HepG2 (cell line): ENCODE data around the gene IRS1. TPM values are rescaled to one million over a fixed set of nuclear protein-coding genes. Genes with fewer than 3 reads are reported as not detected.

ENCODE experiments used
- ARNTL ChIP-seq: sonication (generic); formaldehyde crosslinking; IDR thresholded peaks from 2 replicates; pipeline ENCODE4 v1.4.0; 2020; ENCODE audit warnings: mild to moderate bottlenecking, missing genetic modification reagents
- ATF1 ChIP-seq: IDR thresholded peaks from 2 replicates; pipeline ENCODE4 v1.6.1; 2016; ENCODE audit warnings: mild to moderate bottlenecking, control low read depth
- LCORL ChIP-seq, 2 experiments: fragments of 450-650 bp in 1 of 2; sonication (generic) in 1 of 2; formaldehyde crosslinking in 1 of 2; IDR thresholded peaks; 2 replicates each; pipeline versions ENCODE4 v1.5.0 to v1.6.1; 2017 to 2020; ENCODE audit warnings: antibody characterized with exemption in 1 of 2, missing genetic modification reagents in 1 of 2
- NFATC3 ChIP-seq: sonication (generic); formaldehyde crosslinking; IDR thresholded peaks from 2 replicates; pipeline ENCODE4 v1.5.1; 2020; ENCODE audit warnings: mild to moderate bottlenecking, missing genetic modification reagents
- ZMAT3 ChIP-seq: sonication (generic); formaldehyde crosslinking; conservative IDR thresholded peaks from 2 replicates; pipeline ENCODE4 v1.7.0; 2021; ENCODE audit warnings: missing genetic modification reagents
- ZNF337 ChIP-seq: sonication (generic); formaldehyde crosslinking; IDR thresholded peaks from 2 replicates; pipeline ENCODE4 v1.5.1; 2020; ENCODE audit warnings: missing genetic modification reagents, low read depth, mild to moderate bottlenecking, borderline replicate concordance
- polyA plus RNA-seq, 8 experiments: library from polyadenylated mRNA; depleted of rRNA in 3 of 8; stranded (reverse) in 7 of 8; unstranded in 1 of 8; fragments of >200 nt; fragmentation: Illumina TruSeq in 4 of 8; extraction: Trizol in 4 of 8; gene quantifications; 2 replicates each; pipeline versions ENCODE4 v1.2.1 to v1.2.3, GENCODE V29; 2011 to 2016; ENCODE audit warnings: low read depth in 4 of 8, missing spikeins in 1 of 8, mixed read lengths in 1 of 8; ENCODE audit not compliant: insufficient read depth in 1 of 8
- total RNA-seq, 5 experiments: library from RNA; depleted of rRNA; stranded (reverse); fragments of >200 nt; fragmentation: Illumina TruSeq; extraction: Trizol; gene quantifications; 2 replicates each; pipeline ENCODE4 v1.2.3, GENCODE V29; 2016; ENCODE audit warnings: low read depth in 1 of 5
- TF ChIP-seq, protein P1 (sequence below): sonication (generic); formaldehyde crosslinking; conservative IDR thresholded peaks from 2 replicates; pipeline ENCODE4 v1.8.0; 2022; ENCODE audit warnings: missing genetic modification reagents
- TF ChIP-seq, protein P2 (sequence below): sonication (generic); formaldehyde crosslinking; IDR thresholded peaks from 2 replicates; pipeline ENCODE4 v1.4.0; 2020; ENCODE audit warnings: missing genetic modification reagents
- TF ChIP-seq, protein P3 (sequence below): IDR thresholded peaks from 2 replicates; pipeline ENCODE4 v1.6.1; 2016; ENCODE audit warnings: mild to moderate bottlenecking, missing biosample characterization, missing genetic modification reagents
- TF ChIP-seq, protein P4 (sequence below): sonication (generic); formaldehyde crosslinking; conservative IDR thresholded peaks from 2 replicates; pipeline ENCODE4 v1.4.0; 2020; ENCODE audit warnings: mild to moderate bottlenecking, missing genetic modification reagents, moderate library complexity
- TF ChIP-seq, protein P5 (sequence below): sonication (generic); formaldehyde crosslinking; IDR thresholded peaks from 2 replicates; pipeline ENCODE4 v1.5.0; 2020; ENCODE audit warnings: mild to moderate bottlenecking, missing genetic modification reagents, borderline replicate concordance

IRS1 gene
- total and polyA plus RNA-seq, 2 of the 13 experiments (the other 11 are each of a cell fraction or from before 2014, with no cell fraction given): 8.7 to 9.0 TPM

DNA sequence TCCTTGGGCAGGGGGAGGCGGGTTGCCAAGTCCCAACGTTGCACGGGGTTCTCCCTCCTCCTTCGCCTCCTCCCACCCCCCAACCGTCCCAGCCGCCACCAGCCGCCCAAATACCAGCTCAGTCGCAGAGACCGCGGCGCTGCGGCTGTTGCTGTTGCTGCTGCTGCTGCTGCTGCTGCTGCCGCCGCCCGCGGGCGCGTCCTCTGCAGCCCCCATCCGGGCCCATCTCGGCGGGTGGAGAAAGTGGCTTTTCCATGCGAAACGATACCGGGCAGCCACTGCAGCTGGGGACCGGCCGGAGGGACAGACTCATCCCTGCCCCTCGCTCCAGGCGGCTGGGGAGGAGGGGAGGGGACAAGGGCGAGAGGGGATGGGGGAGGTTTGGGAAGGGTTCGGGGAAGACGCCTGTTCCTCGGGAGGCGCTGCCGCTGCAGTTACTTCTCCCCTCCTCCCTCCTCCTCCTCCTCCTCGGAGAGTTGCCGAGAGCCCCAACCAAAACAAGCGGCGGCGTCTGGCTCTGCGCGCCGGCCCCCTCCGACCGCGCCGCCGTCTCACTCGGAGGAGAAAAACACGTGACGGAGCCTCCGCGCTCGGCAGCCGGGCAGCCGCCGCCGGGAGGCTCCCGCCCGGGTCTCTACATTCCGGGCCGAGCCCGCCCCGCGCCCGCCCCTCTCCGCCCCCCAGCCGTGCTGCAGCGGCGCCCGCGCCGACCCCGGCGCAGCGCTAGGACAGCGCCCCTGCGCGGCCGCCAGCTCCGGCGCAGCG is at the start of gene IRS1 (continued):
- TF ChIP-seq, protein P1, sequence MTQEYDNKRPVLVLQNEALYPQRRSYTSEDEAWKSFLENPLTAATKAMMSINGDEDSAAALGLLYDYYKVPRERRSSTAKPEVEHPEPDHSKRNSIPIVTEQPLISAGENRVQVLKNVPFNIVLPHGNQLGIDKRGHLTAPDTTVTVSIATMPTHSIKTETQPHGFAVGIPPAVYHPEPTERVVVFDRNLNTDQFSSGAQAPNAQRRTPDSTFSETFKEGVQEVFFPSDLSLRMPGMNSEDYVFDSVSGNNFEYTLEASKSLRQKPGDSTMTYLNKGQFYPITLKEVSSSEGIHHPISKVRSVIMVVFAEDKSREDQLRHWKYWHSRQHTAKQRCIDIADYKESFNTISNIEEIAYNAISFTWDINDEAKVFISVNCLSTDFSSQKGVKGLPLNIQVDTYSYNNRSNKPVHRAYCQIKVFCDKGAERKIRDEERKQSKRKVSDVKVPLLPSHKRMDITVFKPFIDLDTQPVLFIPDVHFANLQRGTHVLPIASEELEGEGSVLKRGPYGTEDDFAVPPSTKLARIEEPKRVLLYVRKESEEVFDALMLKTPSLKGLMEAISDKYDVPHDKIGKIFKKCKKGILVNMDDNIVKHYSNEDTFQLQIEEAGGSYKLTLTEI: no peak
- TF ChIP-seq ZNF337 (CRISPR knock-in tag): no peak
- TF ChIP-seq, protein P2, sequence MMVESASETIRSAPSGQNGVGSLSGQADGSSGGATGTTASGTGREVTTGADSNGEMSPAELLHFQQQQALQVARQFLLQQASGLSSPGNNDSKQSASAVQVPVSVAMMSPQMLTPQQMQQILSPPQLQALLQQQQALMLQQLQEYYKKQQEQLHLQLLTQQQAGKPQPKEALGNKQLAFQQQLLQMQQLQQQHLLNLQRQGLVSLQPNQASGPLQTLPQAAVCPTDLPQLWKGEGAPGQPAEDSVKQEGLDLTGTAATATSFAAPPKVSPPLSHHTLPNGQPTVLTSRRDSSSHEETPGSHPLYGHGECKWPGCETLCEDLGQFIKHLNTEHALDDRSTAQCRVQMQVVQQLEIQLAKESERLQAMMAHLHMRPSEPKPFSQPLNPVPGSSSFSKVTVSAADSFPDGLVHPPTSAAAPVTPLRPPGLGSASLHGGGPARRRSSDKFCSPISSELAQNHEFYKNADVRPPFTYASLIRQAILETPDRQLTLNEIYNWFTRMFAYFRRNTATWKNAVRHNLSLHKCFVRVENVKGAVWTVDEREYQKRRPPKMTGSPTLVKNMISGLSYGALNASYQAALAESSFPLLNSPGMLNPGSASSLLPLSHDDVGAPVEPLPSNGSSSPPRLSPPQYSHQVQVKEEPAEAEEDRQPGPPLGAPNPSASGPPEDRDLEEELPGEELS: no peak
- TF ChIP-seq, protein P3, sequence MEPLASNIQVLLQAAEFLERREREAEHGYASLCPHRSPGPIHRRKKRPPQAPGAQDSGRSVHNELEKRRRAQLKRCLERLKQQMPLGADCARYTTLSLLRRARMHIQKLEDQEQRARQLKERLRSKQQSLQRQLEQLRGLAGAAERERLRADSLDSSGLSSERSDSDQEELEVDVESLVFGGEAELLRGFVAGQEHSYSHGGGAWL: peak; percentile 54
- no peak for TF ChIP-seq LCORL (IDR thresholded peaks at IDR 0.05)
- TF ChIP-seq LCORL (CRISPR knock-in tag; IDR thresholded peaks at IDR 0.05): 0 out of 2 replicates have a peak, but pooled peaks have one; percentile 34
- TF ChIP-seq, protein P4, sequence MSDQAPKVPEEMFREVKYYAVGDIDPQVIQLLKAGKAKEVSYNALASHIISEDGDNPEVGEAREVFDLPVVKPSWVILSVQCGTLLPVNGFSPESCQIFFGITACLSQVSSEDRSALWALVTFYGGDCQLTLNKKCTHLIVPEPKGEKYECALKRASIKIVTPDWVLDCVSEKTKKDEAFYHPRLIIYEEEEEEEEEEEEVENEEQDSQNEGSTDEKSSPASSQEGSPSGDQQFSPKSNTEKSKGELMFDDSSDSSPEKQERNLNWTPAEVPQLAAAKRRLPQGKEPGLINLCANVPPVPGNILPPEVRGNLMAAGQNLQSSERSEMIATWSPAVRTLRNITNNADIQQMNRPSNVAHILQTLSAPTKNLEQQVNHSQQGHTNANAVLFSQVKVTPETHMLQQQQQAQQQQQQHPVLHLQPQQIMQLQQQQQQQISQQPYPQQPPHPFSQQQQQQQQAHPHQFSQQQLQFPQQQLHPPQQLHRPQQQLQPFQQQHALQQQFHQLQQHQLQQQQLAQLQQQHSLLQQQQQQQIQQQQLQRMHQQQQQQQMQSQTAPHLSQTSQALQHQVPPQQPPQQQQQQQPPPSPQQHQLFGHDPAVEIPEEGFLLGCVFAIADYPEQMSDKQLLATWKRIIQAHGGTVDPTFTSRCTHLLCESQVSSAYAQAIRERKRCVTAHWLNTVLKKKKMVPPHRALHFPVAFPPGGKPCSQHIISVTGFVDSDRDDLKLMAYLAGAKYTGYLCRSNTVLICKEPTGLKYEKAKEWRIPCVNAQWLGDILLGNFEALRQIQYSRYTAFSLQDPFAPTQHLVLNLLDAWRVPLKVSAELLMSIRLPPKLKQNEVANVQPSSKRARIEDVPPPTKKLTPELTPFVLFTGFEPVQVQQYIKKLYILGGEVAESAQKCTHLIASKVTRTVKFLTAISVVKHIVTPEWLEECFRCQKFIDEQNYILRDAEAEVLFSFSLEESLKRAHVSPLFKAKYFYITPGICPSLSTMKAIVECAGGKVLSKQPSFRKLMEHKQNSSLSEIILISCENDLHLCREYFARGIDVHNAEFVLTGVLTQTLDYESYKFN (CRISPR knock-in tag): no peak; the same call in 1 of the 2 replicates
- TF ChIP-seq, protein P5, sequence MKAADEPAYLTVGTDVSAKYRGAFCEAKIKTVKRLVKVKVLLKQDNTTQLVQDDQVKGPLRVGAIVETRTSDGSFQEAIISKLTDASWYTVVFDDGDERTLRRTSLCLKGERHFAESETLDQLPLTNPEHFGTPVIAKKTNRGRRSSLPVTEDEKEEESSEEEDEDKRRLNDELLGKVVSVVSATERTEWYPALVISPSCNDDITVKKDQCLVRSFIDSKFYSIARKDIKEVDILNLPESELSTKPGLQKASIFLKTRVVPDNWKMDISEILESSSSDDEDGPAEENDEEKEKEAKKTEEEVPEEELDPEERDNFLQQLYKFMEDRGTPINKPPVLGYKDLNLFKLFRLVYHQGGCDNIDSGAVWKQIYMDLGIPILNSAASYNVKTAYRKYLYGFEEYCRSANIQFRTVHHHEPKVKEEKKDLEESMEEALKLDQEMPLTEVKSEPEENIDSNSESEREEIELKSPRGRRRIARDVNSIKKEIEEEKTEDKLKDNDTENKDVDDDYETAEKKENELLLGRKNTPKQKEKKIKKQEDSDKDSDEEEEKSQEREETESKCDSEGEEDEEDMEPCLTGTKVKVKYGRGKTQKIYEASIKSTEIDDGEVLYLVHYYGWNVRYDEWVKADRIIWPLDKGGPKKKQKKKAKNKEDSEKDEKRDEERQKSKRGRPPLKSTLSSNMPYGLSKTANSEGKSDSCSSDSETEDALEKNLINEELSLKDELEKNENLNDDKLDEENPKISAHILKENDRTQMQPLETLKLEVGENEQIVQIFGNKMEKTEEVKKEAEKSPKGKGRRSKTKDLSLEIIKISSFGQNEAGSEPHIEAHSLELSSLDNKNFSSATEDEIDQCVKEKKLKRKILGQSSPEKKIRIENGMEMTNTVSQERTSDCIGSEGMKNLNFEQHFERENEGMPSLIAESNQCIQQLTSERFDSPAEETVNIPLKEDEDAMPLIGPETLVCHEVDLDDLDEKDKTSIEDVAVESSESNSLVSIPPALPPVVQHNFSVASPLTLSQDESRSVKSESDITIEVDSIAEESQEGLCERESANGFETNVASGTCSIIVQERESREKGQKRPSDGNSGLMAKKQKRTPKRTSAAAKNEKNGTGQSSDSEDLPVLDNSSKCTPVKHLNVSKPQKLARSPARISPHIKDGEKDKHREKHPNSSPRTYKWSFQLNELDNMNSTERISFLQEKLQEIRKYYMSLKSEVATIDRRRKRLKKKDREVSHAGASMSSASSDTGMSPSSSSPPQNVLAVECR (CRISPR knock-in tag): peak; percentile 66
- TF ChIP-seq ATF1: no peak
- no peak for TF ChIP-seq NFATC3 (CRISPR knock-in tag)
- TF ChIP-seq ZMAT3 (CRISPR knock-in tag): peak; percentile 85
- peak; percentile 49; the same call in 1 of the 2 replicates for TF ChIP-seq ARNTL
